Renal cortex interstitium (tissue), 11 donors: ENCODE results near the gene TMC6. TPM values are rescaled to one million over a fixed set of nuclear protein-coding genes. Genes with fewer than 3 reads are reported as not detected.
"Not testable (repeated sequence)": the region's sequence is repeated elsewhere in the genome, so short reads cannot be mapped to it uniquely, and the experiment has no call there.

Source experiments
- DNase-seq, 11 donors: peaks; one replicate each; pipeline ENCODE4 v3.0.0-alpha.2; 2013; ENCODE audit warnings: low read depth in 9 of 11, low spot score in 4 of 11; ENCODE audit errors: extremely low read depth in 1 of 11
- polyA plus RNA-seq, 3 donors: library from polyadenylated mRNA; unstranded; fragments of 120-200 nt; gene quantifications; one replicate each; pipeline ENCODE4 v1.2.1, GENCODE V29; 2013; ENCODE audit not compliant: insufficient read length in 3 of 3

TMC6 gene
- polyA plus RNA-seq, 3 donors, result 26.0 to 42.0 (median 26.2) TPM

DNA sequence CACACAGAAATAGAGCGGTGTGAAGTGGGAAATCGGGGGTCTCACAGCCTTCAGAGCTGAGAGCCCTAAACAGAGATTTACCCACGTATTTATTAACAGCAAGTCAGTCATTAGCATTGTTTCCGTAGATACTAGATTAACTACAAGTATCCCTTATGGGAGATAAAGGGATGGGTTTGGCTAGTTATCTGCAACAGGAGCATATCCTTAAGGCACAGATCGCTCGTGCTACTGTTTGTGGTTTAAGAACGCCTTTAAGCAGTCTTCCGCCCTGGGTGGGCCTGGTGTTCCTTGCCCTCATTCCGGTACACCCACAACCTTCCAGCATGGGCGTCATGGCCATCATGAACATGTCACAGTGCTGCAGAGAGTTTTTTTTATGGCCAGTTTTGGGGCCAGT, 27.0 kb downstream of the TMC6 start:
- no peak for DNase-seq

GRCh38 chr17:78101112-78101511, 27.4 kb downstream of the TMC6 start:
- DNase-seq, result no peak

DNA sequence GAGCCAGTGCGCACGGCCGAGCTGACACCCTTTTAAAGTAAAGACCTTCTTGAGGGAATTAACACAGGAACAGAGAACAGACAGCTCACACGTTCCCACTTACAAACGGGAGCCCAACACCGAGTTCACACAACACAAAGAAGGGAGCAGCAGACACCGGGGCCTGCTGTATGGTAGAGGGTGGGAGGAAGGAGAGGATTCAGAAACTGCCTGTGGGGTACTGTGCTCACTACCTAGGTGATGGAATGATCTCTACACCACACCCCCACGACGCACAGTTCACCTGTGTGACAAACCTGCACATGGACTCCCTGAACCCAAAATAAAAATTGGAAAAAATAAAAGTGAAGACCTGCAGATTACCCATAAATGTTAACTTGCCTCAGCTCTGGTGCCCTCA, 32.5 kb downstream of the TMC6 start:
- DNase-seq, result no peak

DNA sequence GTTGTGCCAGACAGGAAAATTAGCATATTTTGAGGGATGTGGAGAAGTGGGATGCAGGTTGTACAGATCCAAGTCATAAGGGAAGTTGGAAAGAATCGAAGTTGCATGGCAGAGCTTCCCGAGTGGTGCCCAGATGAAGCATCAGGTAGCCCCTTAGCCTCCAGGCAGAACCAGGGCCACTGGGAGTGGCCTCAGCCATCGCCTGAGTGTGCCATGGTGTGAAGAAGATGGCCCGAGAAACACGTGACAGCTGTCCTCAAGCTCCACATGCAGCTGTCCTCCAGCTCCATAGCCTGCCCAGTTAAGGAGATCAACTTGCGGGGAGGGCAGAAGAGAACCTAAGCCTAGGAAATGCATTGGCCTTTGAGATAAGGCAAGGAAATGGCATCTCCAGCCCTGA, 33.5 kb downstream of the TMC6 start:
- DNase-seq, result no peak

- no peak for DNase-seq
Observed at GRCh38 chr17:78092794-78093324, 35.7 kb downstream of the TMC6 start.

- no peak for DNase-seq
Observed at GRCh38 chr17:78089576-78090281, 38.8 kb downstream of the TMC6 start.

DNA sequence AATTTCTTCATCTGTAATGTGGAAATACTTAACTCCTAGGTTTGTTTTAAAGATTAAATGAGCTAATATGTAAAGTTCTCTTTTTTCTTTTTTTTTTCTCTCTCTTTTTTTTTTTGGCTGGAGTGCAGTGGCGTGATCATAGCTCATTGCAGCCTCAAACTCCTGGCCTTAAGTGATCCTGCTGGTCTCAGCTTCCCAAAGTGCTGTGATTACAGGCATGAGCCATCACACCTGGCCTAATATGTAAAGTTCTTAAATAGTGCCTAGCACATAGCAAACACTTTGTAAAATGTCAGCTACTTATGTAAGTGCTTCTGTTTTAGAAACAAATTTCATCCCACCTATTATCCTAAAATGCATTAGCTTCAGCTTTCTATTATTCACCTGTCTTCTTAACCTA, 40.0 kb downstream of the TMC6 start:
- DNase-seq, result no peak

DNA sequence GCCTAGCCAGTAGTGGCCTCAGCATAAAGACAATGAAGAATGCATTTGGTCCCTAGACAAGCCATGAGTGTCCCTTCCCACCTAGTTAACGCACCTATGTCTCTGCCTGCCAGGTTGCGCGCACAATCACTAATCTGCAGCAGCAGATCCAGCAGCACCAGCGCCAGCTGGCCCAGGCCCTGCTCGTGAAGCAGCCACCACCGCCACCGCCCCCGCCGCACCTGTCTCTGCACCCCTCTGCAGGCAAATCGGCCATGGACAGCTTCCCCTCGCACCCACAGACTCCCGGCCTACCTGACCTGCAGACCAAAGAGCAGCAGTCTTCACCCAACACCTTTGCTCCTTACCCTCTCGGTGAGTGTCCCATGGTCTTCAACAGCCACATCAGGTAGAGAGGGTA, 41.8 kb downstream of the TMC6 start:
- DNase-seq, result no peak

GRCh38 chr17:78082988-78083387, 45.6 kb downstream of the TMC6 start:
- no peak for DNase-seq

- DNase-seq, result not testable (repeated sequence)
Observed at GRCh38 chr17:78082355-78082872, 46.1 kb downstream of the TMC6 start.

- no peak for DNase-seq
Observed at GRCh38 chr17:78081551-78081950, 47.0 kb downstream of the TMC6 start.

DNA sequence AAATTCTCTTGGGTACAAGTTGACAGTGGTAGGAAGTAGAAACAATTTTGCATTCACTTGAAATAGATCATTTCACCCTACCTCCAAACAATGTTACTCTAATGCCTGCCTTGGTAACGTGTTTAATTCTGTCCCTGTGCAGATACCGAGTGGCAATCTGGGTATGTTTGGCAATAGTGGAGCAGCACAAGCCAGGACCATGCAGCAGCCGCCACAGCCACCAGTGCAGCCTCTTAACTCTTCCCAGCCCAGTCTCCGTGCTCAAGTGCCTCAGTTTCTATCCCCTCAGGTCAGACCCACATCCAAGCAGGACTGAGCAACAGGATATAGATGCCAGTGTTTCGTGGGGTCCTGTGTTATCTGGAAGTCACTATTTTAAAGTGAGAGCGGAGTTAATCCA, 49.3 kb downstream of the TMC6 start:
- no peak for DNase-seq

GRCh38 chr17:78075545-78075944, 53.0 kb downstream of the TMC6 start:
- no peak for DNase-seq

DNA sequence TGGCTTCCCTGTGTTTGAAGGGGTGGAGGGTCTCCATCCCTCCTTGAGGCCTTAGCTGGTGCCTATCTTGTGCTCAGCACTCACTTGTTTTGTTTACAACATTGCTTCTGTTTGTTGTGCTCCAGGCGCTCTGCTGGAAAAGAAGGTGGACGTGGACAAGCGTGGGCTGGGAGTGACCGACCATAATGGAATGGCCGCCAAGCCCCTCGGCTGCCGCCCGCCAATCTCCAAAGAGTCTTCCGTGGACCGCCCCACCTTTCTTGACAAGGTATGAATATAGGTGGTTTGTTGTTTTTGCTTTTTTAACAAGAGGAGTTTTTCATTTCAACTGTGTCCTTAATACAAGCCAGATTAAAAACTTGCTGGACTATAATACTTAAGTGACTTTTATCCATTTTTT, 53.5 kb downstream of the TMC6 start:
- DNase-seq, result no peak

GRCh38 chr17:78072961-78073360, 55.6 kb downstream of the TMC6 start:
- DNase-seq, result no peak

DNA sequence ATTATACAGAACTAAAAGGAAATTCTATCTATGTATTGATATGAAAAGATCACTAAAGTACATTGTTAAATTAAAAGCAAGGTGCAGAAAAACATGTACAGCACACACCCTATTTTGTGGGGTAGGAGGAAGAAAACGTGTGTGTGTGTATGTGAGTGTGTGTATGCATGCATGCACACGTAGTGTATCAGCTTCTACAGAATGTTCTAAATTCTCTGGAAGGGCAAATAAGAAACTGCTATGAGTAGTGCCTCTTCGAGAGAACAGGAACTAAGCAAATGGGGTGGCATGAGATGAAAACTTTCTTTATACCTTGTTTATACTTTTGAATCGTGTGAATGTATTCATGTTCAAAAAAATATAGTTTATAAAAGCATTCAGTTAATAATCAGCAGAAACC, 58.9 kb downstream of the TMC6 start:
- DNase-seq, result no peak

- DNase-seq, result not testable (repeated sequence)
Observed at GRCh38 chr17:78066976-78067375, 61.6 kb downstream of the TMC6 start.

DNA sequence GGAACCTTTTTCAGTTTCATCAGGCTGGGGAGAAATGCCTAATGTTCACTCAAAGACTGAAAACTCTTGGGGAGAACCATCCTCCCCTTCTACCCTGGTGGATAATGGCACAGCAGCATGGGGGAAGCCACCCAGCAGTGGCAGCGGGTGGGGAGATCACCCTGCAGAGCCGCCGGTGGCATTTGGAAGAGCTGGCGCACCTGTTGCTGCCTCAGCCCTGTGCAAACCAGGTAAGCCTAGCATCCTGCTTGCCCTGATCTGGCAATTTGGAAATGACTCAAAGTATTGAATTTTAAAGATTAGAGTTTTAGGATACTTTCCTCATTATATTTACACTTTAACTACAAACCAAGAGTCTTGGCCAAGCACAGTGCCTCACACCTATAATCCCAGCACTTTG, 63.8 kb downstream of the TMC6 start:
- DNase-seq, result no peak

DNA sequence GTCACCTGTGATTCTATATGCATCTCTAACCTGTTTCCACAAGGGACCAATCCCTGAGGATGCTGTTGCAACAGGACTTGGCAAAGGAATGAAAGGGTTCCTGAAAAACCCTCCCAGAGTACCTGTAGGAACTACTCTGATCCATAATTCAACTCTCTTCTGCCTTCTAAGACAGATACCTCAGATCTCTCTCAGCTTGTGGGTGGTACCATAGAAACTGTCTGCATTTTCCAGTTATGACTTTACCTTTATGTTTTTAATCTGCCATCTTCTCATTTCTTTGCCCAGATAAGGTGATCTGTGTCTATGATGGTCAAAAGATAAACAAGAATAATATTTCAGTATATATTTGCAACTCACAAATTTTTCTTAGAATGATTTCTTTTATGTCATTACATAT, 65.1 kb downstream of the TMC6 start:
- DNase-seq, result no peak

GRCh38 chr17:78062596-78062995, 66.0 kb downstream of the TMC6 start:
- DNase-seq, result no peak
